Neural cell (in vitro differentiated cells): Measurements from ENCODE around the gene ZNF490. TPM values are rescaled to one million over a fixed set of nuclear protein-coding genes. Genes with fewer than 3 reads are reported as not detected.
"Not testable (repeated sequence)": the region's sequence is repeated elsewhere in the genome, so short reads cannot be mapped to it uniquely, and the experiment has no call there.

Source experiments
- H2AFZ ChIP-seq: fragments of 200-600, 300-800 bp; sonication (generic), shearing (Covaris generic); 2 replicates; pipeline ENCODE4 v1.6.0; 2014; ENCODE audit warnings: low read depth, mild to moderate bottlenecking, antibody characterized with exemption, low read length, moderate library complexity
- H3F3A ChIP-seq: fragments of 200-600 bp; shearing (Covaris generic); 2 replicates; pipeline ENCODE4 v1.6.1; 2016; ENCODE audit warnings: mild to moderate bottlenecking, moderate library complexity, mixed read lengths, antibody characterized with exemption, low read length; ENCODE audit not compliant: insufficient read depth, poor library complexity, severe bottlenecking
- H3K27ac ChIP-seq: fragments of 200-600, 300-800 bp; sonication (generic), shearing (Covaris generic); 2 replicates; pipeline ENCODE4 v1.5.1; 2014; ENCODE audit warnings: mild to moderate bottlenecking, low read length, moderate library complexity
- H3K27me3 ChIP-seq: fragments of 300-800, 200-600 bp; sonication (generic), shearing (Covaris generic); 2 replicates; pipeline ENCODE4 v1.6.0; 2014; ENCODE audit warnings: mild to moderate bottlenecking, low read depth, low read length, moderate library complexity; ENCODE audit not compliant: insufficient read depth
- H3K36me3 ChIP-seq: fragments of 300-800, 200-600 bp; sonication (generic), shearing (Covaris generic); 2 replicates; pipeline ENCODE4 v1.5.1; 2014; ENCODE audit warnings: mild to moderate bottlenecking, antibody characterized with exemption, low read length, moderate library complexity; ENCODE audit not compliant: insufficient read depth
- H3K4me2 ChIP-seq: fragments of 300-800, 200-600 bp; sonication (generic), shearing (Covaris generic); 2 replicates; pipeline ENCODE4 v1.6.0; 2014; ENCODE audit warnings: mild to moderate bottlenecking, low read length
- H3K4me3 ChIP-seq: fragments of 300-800, 200-600 bp; sonication (generic), shearing (Covaris generic); 2 replicates; pipeline ENCODE4 v1.5.1; 2014; ENCODE audit warnings: mild to moderate bottlenecking, low read length, moderate library complexity
- H3K79me2 ChIP-seq: fragments of 200-600 bp; shearing (Covaris generic); replicated peaks from 2 replicates; pipeline ENCODE4 v1.6.0; 2014; ENCODE audit warnings: mild to moderate bottlenecking, low read length, moderate library complexity; ENCODE audit not compliant: insufficient read depth
- H3K9ac ChIP-seq: fragments of 300-800, 200-600 bp; sonication (generic), shearing (Covaris generic); 2 replicates; pipeline ENCODE4 v1.6.1; 2016; ENCODE audit warnings: mild to moderate bottlenecking, low read length, mixed read lengths
- H3K9me2 ChIP-seq: fragments of 200-600 bp; shearing (Covaris generic); 2 replicates; pipeline ENCODE4 v1.6.1; 2016; ENCODE audit warnings: mild to moderate bottlenecking, low read length, mixed read lengths; ENCODE audit not compliant: insufficient read depth
- H3K9me3 ChIP-seq: fragments of 200-600, 300-800 bp; sonication (generic), shearing (Covaris generic); 2 replicates; pipeline ENCODE4 v1.6.1; 2016; ENCODE audit warnings: mild to moderate bottlenecking, mixed run types, low read length, moderate library complexity, mixed read lengths
- H4K20me1 ChIP-seq: fragments of 200-600 bp; shearing (Covaris generic); 2 replicates; pipeline ENCODE4 v1.6.1; 2016; ENCODE audit warnings: mild to moderate bottlenecking, mixed run types; ENCODE audit not compliant: insufficient read depth
- CTCF ChIP-seq: fragments of 450-650 bp; IDR thresholded peaks from 2 replicates; pipeline ENCODE4 v1.5.1; 2014; ENCODE audit warnings: antibody characterized with exemption, mild to moderate bottlenecking, moderate library complexity; ENCODE audit not compliant: poor library complexity, severe bottlenecking
- EZH2 ChIP-seq: fragments of 200-600, 300-800 bp; shearing (Covaris generic), sonication (generic); IDR thresholded peaks from 2 replicates; pipeline ENCODE4 v1.6.1; 2014; ENCODE audit warnings: antibody characterized with exemption, low read length, borderline replicate concordance, mild to moderate bottlenecking; ENCODE audit not compliant: insufficient read depth, poor library complexity, severe bottlenecking
- MXI1 ChIP-seq: fragments of 450-650 bp; conservative IDR thresholded peaks from 2 replicates; pipeline ENCODE4 v1.6.1; 2014; ENCODE audit warnings: antibody characterized with exemption, mild to moderate bottlenecking; ENCODE audit not compliant: poor library complexity, severe bottlenecking
- POLR2AphosphoS5 ChIP-seq: IDR thresholded peaks from 2 replicates; pipeline ENCODE4 v1.6.1; 2012
- polyA plus RNA-seq: library from polyadenylated mRNA; depleted of rRNA; stranded (reverse); fragments of >200 nt; gene quantifications from 2 replicates; pipeline ENCODE4 v1.2.3, GENCODE V29; 2014
- TF ChIP-seq, protein P1 (sequence below): IDR thresholded peaks from 2 replicates; pipeline ENCODE4 v1.6.1; 2012; ENCODE audit warnings: borderline replicate concordance

ZNF490 gene
- polyA plus RNA-seq, 1 donor from 2014 or later, result 6.1 TPM

GRCh38 chr19:12623361-12624031, 12.9 kb upstream of the ZNF490 start:
- Histone ChIP-seq H3K36me3 (peaks cover 9% of the 10 kb centered on the region), H3K27me3 (no peaks in the 10 kb centered on the region), H3K4me2 (no peak overlapping the region), H3K27ac (no peak overlapping the region), H3K9me2 (no peaks in the 10 kb centered on the region), H3F3A (no peaks in the 10 kb centered on the region), H3K79me2 (peaks cover 18% of the 10 kb centered on the region), H4K20me1 (no peaks in the 10 kb centered on the region), H2AFZ (no peak overlapping the region), H3K4me3 (no peak overlapping the region), H3K9me3 (peaks cover 10% of the 10 kb centered on the region), H3K9ac (no peak overlapping the region)
- TF ChIP-seq POLR2AphosphoS5 (no peak), CTCF (no peak), EZH2 (no peak), MXI1 (no peak)
- TF ChIP-seq, protein P1, sequence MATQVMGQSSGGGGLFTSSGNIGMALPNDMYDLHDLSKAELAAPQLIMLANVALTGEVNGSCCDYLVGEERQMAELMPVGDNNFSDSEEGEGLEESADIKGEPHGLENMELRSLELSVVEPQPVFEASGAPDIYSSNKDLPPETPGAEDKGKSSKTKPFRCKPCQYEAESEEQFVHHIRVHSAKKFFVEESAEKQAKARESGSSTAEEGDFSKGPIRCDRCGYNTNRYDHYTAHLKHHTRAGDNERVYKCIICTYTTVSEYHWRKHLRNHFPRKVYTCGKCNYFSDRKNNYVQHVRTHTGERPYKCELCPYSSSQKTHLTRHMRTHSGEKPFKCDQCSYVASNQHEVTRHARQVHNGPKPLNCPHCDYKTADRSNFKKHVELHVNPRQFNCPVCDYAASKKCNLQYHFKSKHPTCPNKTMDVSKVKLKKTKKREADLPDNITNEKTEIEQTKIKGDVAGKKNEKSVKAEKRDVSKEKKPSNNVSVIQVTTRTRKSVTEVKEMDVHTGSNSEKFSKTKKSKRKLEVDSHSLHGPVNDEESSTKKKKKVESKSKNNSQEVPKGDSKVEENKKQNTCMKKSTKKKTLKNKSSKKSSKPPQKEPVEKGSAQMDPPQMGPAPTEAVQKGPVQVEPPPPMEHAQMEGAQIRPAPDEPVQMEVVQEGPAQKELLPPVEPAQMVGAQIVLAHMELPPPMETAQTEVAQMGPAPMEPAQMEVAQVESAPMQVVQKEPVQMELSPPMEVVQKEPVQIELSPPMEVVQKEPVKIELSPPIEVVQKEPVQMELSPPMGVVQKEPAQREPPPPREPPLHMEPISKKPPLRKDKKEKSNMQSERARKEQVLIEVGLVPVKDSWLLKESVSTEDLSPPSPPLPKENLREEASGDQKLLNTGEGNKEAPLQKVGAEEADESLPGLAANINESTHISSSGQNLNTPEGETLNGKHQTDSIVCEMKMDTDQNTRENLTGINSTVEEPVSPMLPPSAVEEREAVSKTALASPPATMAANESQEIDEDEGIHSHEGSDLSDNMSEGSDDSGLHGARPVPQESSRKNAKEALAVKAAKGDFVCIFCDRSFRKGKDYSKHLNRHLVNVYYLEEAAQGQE, result no peak

DNA sequence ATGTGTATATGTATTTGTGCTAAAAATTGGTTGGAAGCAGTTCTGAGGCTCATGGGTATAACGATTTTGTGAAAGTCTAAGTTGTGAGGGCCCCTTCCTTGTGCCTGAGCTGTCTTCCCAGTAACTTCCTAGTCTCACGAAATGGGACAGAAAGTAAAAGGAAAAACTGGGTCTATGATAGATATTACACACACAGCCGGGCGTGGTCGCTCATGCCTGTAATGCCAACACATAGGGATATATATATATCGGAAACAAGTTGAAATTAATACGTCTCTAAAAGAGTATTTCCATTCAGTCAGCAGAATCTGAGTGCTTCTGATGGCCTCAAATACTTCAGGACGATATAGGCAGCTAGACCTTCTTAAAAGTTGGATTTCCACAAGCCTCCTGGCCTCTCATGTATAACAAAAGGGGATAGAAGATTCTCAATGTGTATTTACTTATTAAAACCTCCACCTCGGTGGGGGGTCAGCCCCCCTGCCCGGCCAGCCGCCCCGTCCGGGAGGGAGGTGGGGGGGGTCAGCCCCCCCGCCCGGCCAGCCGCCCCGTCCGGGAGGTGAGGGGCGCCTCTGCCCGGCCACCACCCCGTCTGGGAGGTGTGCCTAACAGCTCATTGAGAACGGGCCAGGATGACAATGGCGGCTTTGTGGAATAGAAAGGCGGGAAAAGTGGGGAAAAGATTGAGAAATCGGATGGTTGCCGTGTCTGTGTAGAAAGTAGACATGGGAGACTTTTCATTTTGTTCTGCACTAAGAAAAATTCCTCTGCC, 10.8 kb upstream of the ZNF490 start:
- H3K79me2 ChIP-seq, result peaks cover 35% of the 10 kb centered on the region
- not testable (repeated sequence) for H3K27ac ChIP-seq, H4K20me1 ChIP-seq, H3F3A ChIP-seq, H2AFZ ChIP-seq, H3K9ac ChIP-seq, H3K9me2 ChIP-seq, H3K4me2 ChIP-seq, H3K36me3 ChIP-seq, H3K4me3 ChIP-seq, H3K27me3 ChIP-seq, H3K9me3 ChIP-seq

DNA sequence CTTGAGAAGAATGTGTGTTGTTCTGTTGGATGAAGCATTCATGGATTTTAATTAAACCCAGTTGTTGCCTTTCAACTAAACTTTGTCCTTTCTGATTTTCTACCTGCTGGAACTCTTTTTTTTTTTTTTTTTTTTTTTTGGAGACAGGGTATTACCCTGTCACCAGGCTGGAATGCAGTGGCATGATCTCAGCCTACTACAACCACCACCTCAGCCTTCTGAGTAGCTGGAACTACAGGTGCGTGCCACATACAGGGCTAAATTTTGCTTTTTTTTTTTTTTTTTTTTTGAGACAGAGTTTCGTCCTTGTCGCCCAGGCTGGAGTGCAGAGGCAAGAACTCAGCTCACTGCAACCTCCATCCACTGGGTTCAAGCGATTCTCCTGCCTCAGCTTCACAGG, 7.0 kb upstream of the ZNF490 start:
- peaks cover 54% of the 10 kb centered on the region for H3K79me2 ChIP-seq
- no peaks in the 10 kb centered on the region for H4K20me1 ChIP-seq
- H3K4me2 ChIP-seq, result no peak overlapping the region
- H3K27me3 ChIP-seq, result no peaks in the 10 kb centered on the region
- no peak overlapping the region for H3K4me3 ChIP-seq
- TF ChIP-seq, protein P1, result no peak
- H3F3A ChIP-seq, result no peaks in the 10 kb centered on the region
- no peaks in the 10 kb centered on the region for H3K36me3 ChIP-seq
- H3K27ac ChIP-seq, result no peak overlapping the region
- H3K9ac ChIP-seq, result no peak overlapping the region
- H2AFZ ChIP-seq, result no peak overlapping the region
- no peaks in the 10 kb centered on the region for H3K9me3 ChIP-seq
- no peaks in the 10 kb centered on the region for H3K9me2 ChIP-seq
